Measurements from ENCODE around the gene CASP14. TPM values are rescaled to one million over a fixed set of nuclear protein-coding genes. Genes with fewer than 3 reads are reported as not detected.
A peak's percentile ranks its signal among the peaks of the same experiment; 100 is the strongest.

The CASP14 gene
- total RNA-seq, 1 donor from 2014 or later: not detected

- no peak overlapping the region for H3K4me3 ChIP-seq (ENCODE audit: low read depth, low read length)
- TF ChIP-seq CTCF (conservative IDR thresholded peaks at IDR 0.05; ENCODE audit: low read depth, low read length): no peak
Observed at GRCh38 chr19:15021286-15022007, 27.8 kb upstream of the CASP14 start.

GRCh38 chr19:15022752-15023151 lies 26.5 kb upstream of the CASP14 start:
- H3K4me3 ChIP-seq (ENCODE audit: low read depth, low read length): no peak overlapping the region
- DNase-seq (ENCODE audit: low read depth): no peak
- no peak for TF ChIP-seq CTCF (conservative IDR thresholded peaks at IDR 0.05; ENCODE audit: low read depth, low read length)

More at GRCh38 chr19:15021286-15022007, 27.8 kb upstream of the CASP14 start:
- DNase-seq (ENCODE audit: low read depth): no peak

GRCh38 chr19:15025217-15025616 lies 24.1 kb upstream of the CASP14 start:
- no peak for DNase-seq (ENCODE audit: low read depth)
- peak; percentile 34 for TF ChIP-seq CTCF (conservative IDR thresholded peaks at IDR 0.05; ENCODE audit: low read depth, low read length)

DNA sequence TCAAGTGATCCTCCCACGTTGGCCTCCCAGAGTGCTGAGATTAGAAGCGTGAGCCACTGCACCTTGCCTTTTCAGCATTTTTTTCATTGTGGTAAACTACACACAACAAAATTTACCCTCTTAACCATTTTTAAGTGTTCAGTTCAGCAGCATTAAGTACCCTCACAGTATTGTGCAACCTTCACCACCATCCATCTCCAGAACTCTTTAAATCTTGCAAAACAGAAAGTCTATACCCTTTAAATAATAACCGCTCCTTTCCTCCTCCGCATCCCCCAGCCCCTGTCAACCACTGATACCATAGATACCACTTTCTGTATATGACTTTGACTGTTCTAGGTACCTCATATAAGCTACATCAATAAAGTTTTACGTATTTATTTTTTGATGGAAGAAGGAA lies 20.8 kb upstream of the CASP14 start:
- no peak for TF ChIP-seq CTCF (conservative IDR thresholded peaks at IDR 0.05; ENCODE audit: low read depth, low read length)
- no peak for DNase-seq (ENCODE audit: low read depth)
- H3K4me3 ChIP-seq (ENCODE audit: low read depth, low read length): no peak overlapping the region

More at GRCh38 chr19:15025217-15025616, 24.1 kb upstream of the CASP14 start:
- no peak overlapping the region for H3K4me3 ChIP-seq (ENCODE audit: low read depth, low read length)

GRCh38 chr19:15031675-15032074 lies 17.6 kb upstream of the CASP14 start:
- TF ChIP-seq CTCF (conservative IDR thresholded peaks at IDR 0.05; ENCODE audit: low read depth, low read length): no peak
- DNase-seq (ENCODE audit: low read depth): no peak

GRCh38 chr19:15035795-15036311 lies 13.4 kb upstream of the CASP14 start:
- no peak for DNase-seq (ENCODE audit: low read depth)
- TF ChIP-seq CTCF (conservative IDR thresholded peaks at IDR 0.05; ENCODE audit: low read depth, low read length): no peak
- no peak overlapping the region for H3K4me3 ChIP-seq (ENCODE audit: low read depth, low read length)

More at GRCh38 chr19:15031675-15032074, 17.6 kb upstream of the CASP14 start:
- no peak overlapping the region for H3K4me3 ChIP-seq (ENCODE audit: low read depth, low read length)

DNA sequence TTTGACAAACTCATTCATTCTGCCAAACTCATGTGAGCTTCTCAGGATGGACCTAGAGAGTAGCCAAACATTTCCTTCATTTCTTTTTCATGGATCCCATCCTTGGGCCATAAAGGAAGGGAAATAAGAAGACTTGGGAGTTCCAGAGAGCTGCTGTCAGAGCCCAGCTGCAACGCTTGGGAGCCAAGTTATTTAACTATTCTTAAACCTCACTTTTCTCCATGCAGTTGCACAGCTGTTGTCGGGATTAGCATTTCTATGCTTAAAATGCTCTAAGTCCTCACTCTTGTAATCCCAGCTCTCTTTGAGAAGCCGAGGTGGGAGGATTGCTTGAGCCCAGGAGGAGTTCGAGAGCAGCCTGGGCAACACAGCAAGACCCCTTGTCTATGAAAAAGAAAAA lies 11.7 kb upstream of the CASP14 start:
- no peak for DNase-seq (ENCODE audit: low read depth)
- no peak for TF ChIP-seq CTCF (conservative IDR thresholded peaks at IDR 0.05; ENCODE audit: low read depth, low read length)
- H3K4me3 ChIP-seq (ENCODE audit: low read depth, low read length): no peak overlapping the region
